ENCODE data around the gene IGSF6.
A peak's percentile ranks its signal among the peaks of the same experiment; 100 is the strongest.
"Not testable (repeated sequence)": the region's sequence is repeated elsewhere in the genome, so short reads cannot be mapped to it uniquely, and the experiment has no call there.

Gene IGSF6, protein sequence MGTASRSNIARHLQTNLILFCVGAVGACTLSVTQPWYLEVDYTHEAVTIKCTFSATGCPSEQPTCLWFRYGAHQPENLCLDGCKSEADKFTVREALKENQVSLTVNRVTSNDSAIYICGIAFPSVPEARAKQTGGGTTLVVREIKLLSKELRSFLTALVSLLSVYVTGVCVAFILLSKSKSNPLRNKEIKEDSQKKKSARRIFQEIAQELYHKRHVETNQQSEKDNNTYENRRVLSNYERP

DNA sequence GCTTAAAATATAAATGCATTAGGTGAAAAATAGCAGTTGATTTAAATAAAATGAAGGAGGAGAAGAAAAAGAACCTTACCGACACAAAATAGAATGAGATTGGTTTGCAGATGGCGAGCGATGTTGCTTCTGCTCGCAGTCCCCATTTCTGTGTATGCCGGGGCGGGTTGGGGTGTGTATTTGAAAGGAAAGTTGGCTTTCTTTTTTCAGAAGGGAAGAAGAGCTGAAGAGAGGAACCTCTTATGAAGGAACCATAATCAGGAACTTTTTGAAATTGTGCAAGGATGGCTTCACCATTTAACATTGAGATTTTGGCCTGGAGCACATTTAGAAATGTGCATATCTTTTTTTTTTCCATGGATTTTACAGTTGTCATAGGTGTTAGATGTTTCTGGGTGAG lies at the start of gene IGSF6:
Gene IGSF6 (minus strand): TSS at position 156 of the 400 bp plus-strand sequence. CDS start 10 bp downstream, at position 146.
- no peak for DNase-seq (ENCODE audit: low read depth in 2 of 2)

- DNase-seq (ENCODE audit: low read depth in 2 of 2) = no peak
Measured at GRCh38 chr16:21701271-21701670, 48.9 kb upstream of the IGSF6 start.

GRCh38 chr16:21698169-21699032 lies 46.0 kb upstream of the IGSF6 start:
- DNase-seq (ENCODE audit: low read depth in 2 of 2) = no peak

GRCh38 chr16:21697032-21697431 lies 44.6 kb upstream of the IGSF6 start:
- no peak for DNase-seq (ENCODE audit: low read depth in 2 of 2)

DNA sequence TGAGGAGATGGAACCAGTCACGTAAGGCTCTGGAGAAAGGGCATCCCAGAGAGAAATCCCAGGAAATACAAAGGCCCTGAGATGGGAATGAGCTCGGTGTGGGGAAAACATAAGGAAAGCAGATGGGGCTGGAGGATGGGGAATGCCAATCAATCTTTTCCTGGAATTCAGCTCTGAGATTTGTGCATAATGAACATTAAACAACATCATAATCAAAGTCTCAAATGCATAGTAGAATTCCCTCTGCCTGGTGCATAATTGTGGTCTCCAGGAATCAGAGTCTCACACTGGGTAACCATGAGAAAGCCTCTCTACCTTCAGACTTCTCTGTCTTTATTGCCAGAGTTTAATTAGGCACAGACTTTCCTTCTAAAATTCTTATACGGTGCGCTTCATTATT lies 42.2 kb upstream of the IGSF6 start:
- no peak for DNase-seq (ENCODE audit: low read depth in 2 of 2)

GRCh38 chr16:21690967-21691366 lies 38.6 kb upstream of the IGSF6 start:
- DNase-seq (ENCODE audit: low read depth in 2 of 2) = not testable (repeated sequence)

DNA sequence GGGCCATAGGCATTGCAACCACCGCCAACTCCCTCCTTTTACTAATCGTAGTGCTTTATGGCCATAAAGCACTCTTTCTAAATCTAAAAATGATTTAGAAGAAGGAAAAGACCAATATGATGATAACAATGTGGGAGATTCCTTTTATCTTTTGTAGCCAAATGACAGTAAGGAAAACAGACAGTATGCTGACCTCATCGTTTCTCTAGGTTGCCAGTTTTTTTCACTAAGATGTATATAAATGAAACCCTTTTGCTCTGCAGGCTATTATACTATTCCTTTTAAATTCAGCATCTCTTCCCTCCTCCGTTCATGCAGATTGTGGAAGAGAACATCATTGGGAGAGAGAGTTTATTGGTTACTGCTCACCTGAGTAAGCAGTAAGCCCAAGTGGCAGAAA lies 36.7 kb upstream of the IGSF6 start:
- DNase-seq (ENCODE audit: low read depth in 2 of 2) = no peak

DNA sequence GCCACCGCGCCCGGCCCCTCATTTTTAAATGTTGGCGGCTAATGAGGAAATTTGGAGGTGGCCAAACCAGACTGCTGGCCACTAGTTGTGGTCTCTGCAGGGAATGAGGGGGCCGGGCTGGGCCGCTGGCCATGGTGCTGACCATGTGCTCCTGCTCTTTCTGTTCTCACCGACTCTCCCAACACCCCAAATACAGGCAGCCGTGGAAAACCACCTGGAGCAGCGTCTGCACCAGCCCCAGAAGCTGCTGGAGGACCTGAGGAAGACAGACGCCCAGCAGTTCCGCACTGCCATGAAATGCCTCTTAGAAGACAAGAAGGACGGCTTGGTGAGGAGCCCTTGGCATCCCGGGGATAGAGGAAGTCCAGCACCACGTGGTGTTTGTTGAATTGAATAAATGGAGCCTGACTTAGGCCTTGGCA lies 32.6 kb upstream of the IGSF6 start:
- no peak for DNase-seq (ENCODE audit: low read depth in 2 of 2)

DNA sequence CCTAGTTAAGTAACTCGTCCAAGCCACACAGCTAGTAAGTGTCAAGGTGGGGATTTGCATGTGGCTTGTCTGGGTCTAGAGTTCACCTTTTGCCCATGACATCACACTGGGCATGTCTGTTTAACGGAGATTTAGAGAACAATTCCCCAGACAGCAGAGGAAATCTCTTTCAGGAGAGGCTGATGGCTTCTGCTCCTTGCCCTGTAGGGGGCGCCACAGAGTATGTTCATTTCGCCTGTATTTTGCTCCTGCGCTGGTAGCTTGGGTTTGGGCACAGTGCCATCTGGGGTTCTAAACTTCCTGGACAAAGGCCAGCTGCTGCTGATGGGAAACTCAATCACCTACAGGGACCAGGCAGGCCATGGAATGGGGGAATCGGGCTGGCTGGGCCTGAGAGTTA lies 31.8 kb upstream of the IGSF6 start:
- no peak for DNase-seq (ENCODE audit: low read depth in 2 of 2)

GRCh38 chr16:21683184-21683583 lies 30.8 kb upstream of the IGSF6 start:
- DNase-seq (ENCODE audit: low read depth in 2 of 2) = no peak

GRCh38 chr16:21680714-21681113 lies 28.3 kb upstream of the IGSF6 start:
- not testable (repeated sequence) for DNase-seq (ENCODE audit: low read depth in 2 of 2)

- not testable (repeated sequence) for DNase-seq (ENCODE audit: low read depth in 2 of 2)
Measured at GRCh38 chr16:21674456-21674855, 22.0 kb upstream of the IGSF6 start.

GRCh38 chr16:21673469-21673868 lies 21.1 kb upstream of the IGSF6 start:
- DNase-seq (ENCODE audit: low read depth in 2 of 2) = no peak

DNA sequence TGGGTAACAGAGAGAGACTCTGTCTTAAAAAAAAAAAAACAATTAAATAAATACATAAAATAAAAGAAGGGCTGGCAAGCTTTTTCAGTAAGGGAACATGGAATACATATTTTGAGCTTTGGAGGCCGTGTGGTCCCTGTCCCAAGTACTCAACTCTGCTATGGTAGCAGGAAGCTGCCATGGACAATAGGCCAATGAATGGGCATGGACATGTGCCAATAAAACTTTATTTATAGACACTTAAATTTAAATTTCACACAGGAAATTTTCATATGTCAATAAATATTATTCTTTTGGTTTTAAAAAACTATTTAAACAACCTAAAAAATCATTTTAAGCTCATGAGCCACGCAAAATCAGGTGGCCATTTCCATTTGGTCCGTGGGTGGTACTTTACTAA lies 15.2 kb upstream of the IGSF6 start:
- no peak for DNase-seq (ENCODE audit: low read depth in 2 of 2)

GRCh38 chr16:21666772-21667171 lies 14.4 kb upstream of the IGSF6 start:
- DNase-seq (ENCODE audit: low read depth in 2 of 2) = no peak

- no peak for DNase-seq (ENCODE audit: low read depth in 2 of 2)
Measured at GRCh38 chr16:21664801-21665492, 12.5 kb upstream of the IGSF6 start.

DNA sequence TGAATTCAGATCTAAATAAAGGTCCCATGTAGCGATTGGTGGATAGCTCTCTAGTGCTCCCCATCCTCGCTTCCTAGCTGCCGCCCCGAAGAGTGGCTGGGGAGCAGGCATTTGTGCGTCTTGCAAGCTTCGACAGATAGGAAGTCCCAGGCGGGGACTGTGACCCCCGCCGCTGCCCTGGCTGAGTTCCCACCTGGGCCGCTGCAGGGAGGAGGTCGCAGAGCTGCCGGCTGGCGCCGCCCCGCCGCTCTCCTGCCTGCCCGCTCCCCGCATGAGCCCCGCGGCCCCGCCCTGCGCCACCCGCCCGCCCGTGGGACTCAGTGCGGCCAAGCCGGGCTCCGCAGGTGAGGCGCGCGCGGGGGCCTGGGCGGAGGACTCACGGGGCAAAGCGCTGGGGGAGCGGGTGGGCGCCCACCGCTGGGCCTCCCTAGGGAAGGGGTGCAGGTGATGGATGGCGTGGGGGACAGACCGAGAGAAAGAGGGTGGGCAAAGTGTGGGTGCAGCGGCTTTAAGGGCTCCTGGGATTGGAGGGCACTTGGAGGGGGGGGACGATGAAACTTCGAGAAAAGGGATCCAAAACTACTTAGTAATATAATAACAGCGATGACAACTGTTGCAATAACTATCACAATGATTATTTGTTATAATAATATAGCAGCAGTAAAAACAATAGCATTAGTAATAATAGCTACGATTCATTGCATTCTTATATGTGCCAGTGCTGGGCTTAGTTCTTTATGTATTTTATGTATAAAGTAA lies 11.7 kb upstream of the IGSF6 start, which contains the start of gene OTOA:
Gene OTOA (plus strand): TSS at position 80 of the 759 bp plus-strand sequence. CDS start 14,547 bp downstream, outside the sequence.
- DNase-seq (ENCODE audit: low read depth in 2 of 2) = peak in 1 of 2 donors; percentile 15

DNA sequence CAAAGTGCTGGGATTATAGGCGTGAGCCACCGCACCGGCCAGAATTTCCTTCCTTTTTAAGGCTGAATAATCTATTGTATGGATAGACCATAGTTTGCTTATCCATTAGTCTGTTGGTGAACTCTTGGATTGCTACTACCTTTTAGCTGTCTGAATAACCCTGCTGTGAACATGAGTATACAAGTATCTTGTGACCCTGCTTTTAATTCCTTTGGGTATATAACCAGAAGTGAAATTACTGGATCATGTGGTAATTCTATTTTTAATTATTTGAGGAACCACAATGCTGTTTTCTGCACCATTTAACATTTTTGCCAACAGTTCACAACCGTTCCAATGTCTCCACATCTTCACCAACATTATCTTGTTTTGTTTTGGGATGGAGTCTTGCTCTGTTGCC lies 6.7 kb upstream of the IGSF6 start:
- DNase-seq (ENCODE audit: low read depth in 2 of 2) = no peak

GRCh38 chr16:21656795-21657768 lies 4.7 kb upstream of the IGSF6 start:
- no peak for DNase-seq (ENCODE audit: low read depth in 2 of 2)

DNA sequence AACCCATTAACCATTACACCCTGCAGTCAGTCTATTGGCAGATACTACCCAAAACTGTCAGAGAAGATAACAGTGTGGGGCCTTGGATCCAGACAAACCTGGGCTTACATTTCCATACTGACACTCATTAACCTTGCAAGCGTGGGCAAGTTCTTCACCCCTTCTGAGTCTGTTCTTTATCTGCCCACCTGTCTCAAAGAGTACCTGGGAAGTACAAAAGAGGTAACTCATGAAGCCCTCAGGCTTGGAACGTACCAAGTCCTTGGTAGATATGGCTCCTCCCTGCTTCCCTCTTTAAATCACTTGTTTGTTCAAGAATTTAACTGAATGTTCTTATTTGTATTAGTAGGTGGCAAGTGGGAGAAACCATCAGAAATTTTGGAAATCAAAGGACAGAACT lies 2.5 kb upstream of the IGSF6 start:
- DNase-seq (ENCODE audit: low read depth in 2 of 2) = no peak

Measured in stimulated activated CD8-positive, alpha-beta memory T cell treated with anti-CD3 and anti-CD28 coated beads, Interleukin-15, amount 100 ng/mL, for 48 hours (primary cell).